Cardiac muscle cell (in vitro differentiated cells and primary cell): ENCODE results near the gene BCL2L2. TPM values are rescaled to one million over a fixed set of nuclear protein-coding genes. Genes with fewer than 3 reads are reported as not detected.

Experiments
- DNase-seq, 2 donors: peaks; one replicate each; pipeline versions ENCODE4 v3.0.0 to v3.0.0-alpha.2; 2010 to 2017; ENCODE audit warnings: low read depth in 1 of 2, low spot score in 1 of 2
- H3K27ac ChIP-seq: fragments of 200-600 bp; sonication (generic); 2 replicates; pipeline ENCODE4 v1.5.1; 2016
- H3K27me3 ChIP-seq: fragments of 200-600 bp; sonication (generic); 2 replicates; pipeline ENCODE4 v1.6.0; 2016; ENCODE audit warnings: control low read depth
- H3K36me3 ChIP-seq: fragments of 200-600 bp; sonication (generic); 2 replicates; pipeline ENCODE4 v1.5.1; 2016; ENCODE audit warnings: control low read depth
- H3K4me1 ChIP-seq: fragments of 200-600 bp; sonication (generic); 2 replicates; pipeline ENCODE4 v1.8.1; 2017; ENCODE audit warnings: low read depth, mild to moderate bottlenecking, mixed run types
- H3K4me3 ChIP-seq: fragments of 200-600 bp; sonication (generic); 2 replicates; pipeline ENCODE4 v1.5.1; 2016; ENCODE audit warnings: mild to moderate bottlenecking
- H3K9me3 ChIP-seq: fragments of 200-600 bp; sonication (generic); 2 replicates; pipeline ENCODE4 v1.5.1; 2017; ENCODE audit warnings: low read depth, mild to moderate bottlenecking, control low read depth
- CTCF ChIP-seq: IDR thresholded peaks from 2 replicates; pipeline ENCODE4 v1.5.1; 2012; ENCODE audit warnings: low read depth, mild to moderate bottlenecking, low read length
- polyA plus RNA-seq: library from polyadenylated mRNA; unstranded; fragments of >200 nt; fragmentation: Nextera tagmentation; extraction: Ambion mirVana; gene quantifications from 2 replicates; pipeline ENCODE4 v1.2.1, GENCODE V29; 2016
- total RNA-seq: library from RNA; depleted of rRNA; stranded (reverse); fragments of >200 nt; gene quantifications from 2 replicates; pipeline ENCODE4 v1.2.3, GENCODE V29; 2016

Gene BCL2L2
- total and polyA plus RNA-seq, 2 experiments from 2014 or later = 5.8 to 28.6 TPM

GRCh38 chr14:23345987-23346692, 39.5 kb downstream of the BCL2L2 start:
- no peak for TF ChIP-seq CTCF
- Histone ChIP-seq H3K36me3 (no peaks in the 10 kb centered on the region), H3K4me1 (no peaks in the 10 kb centered on the region), H3K4me3 (no peak overlapping the region), H3K9me3 (no peaks in the 10 kb centered on the region), H3K27me3 (no peaks in the 10 kb centered on the region), H3K27ac (peak overlapping the region; percentile 61)
- DNase-seq = no peak

DNA sequence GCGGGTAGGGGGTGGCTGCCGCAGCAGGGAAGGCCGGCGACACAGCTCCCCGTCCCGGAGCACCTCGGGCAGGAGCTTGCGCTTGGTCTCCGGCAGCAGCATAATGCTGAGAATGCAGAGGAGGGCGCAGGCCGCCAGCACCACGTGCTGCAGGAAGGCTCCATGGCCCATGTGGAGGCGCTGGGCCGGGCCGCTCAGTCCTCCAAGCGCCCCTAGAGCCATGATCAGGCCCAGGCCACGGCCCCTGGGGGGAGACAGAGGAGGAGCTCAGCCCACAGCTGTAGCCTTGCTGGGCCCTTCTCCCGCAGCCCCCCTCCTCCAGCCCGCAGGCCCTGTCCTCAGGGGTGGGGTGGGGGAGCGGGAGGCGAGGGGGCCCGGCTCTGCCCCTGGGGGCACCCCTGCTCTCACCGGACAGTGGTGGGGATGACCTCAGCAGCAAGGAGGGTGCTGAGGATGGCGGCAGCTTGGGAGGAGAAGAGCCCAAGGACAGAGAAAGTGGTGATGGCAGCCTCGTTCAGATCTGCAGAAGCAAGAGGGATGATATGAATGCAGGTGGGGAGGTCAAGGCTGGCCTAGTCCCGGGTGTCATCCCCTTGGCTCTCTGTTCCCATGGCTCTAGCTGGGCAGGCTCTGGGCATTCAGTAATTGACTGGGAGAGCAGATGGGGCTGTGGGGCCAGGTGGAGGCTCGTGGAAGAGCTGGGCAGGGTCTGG, 40.2 kb downstream of the BCL2L2 start:
- Histone ChIP-seq H3K4me3 (no peak overlapping the region), H3K27ac (peak overlapping the region; percentile 61), H3K36me3 (no peaks in the 10 kb centered on the region), H3K9me3 (no peaks in the 10 kb centered on the region), H3K27me3 (peaks cover 3% of the 10 kb centered on the region), H3K4me1 (no peaks in the 10 kb centered on the region)
- no peak for DNase-seq
- TF ChIP-seq CTCF = no peak

GRCh38 chr14:23347406-23348296, 41.0 kb downstream of the BCL2L2 start:
- no peak for TF ChIP-seq CTCF
- H3K36me3 ChIP-seq = no peaks in the 10 kb centered on the region
- H3K4me1 ChIP-seq = no peaks in the 10 kb centered on the region
- DNase-seq = no peak
- no peaks in the 10 kb centered on the region for H3K9me3 ChIP-seq
- H3K4me3 ChIP-seq = no peak overlapping the region
- no peak overlapping the region for H3K27ac ChIP-seq
- peaks cover 4% of the 10 kb centered on the region for H3K27me3 ChIP-seq

- Histone ChIP-seq H3K4me3 (no peak overlapping the region), H3K27me3 (peaks cover 4% of the 10 kb centered on the region), H3K9me3 (no peaks in the 10 kb centered on the region), H3K27ac (no peak overlapping the region), H3K36me3 (no peaks in the 10 kb centered on the region), H3K4me1 (no peaks in the 10 kb centered on the region)
- TF ChIP-seq CTCF = no peak
- no peak for DNase-seq
Measured at GRCh38 chr14:23348297-23348655, 41.6 kb downstream of the BCL2L2 start.

DNA sequence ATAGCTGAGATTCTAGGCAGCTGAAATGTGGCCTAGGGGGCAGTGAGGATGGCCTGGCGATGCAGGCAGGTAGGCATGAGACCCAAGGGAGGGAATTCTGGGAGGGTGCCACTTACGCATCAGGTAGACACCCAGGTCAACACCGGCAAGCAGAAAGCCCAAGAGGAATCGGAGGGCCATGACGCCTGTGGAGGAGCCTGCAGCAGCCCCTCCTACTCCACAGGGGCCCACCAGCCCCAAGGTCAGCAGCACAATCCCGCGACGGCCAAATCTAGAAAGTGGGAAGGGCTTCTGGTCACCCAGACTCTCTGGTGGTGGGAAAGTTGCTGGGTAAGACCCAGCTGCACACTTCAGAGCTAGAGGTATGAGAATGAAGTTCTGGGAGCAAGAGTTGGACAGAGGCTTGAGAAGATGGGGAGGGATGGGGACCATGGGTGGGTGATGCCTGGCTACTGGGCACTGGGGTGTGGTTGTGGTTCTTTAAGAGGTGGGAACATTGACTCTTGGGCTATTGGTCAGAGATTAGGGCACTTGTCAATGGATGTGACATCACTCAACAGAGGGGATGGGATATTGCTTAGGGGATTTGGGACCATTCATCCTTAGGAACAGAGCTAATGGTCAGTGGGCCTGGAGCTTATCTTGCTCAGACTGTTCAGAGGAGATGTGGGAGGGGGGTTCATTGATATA, 42.7 kb downstream of the BCL2L2 start:
- H3K4me1 ChIP-seq = no peaks in the 10 kb centered on the region
- no peak for DNase-seq
- H3K4me3 ChIP-seq = no peak overlapping the region
- no peak overlapping the region for H3K27ac ChIP-seq
- TF ChIP-seq CTCF = no peak
- peaks cover 4% of the 10 kb centered on the region for H3K27me3 ChIP-seq
- no peaks in the 10 kb centered on the region for H3K36me3 ChIP-seq
- H3K9me3 ChIP-seq = no peaks in the 10 kb centered on the region
